ENCODE results near the gene ACACA.

ACACA gene

GRCh38 chr17:37142294-37142896 is 264.2 kb downstream of the ACACA start:
- no peak overlapping the region for H3K4me3 ChIP-seq (ENCODE audit: low read depth, low read length)

GRCh38 chr17:37138571-37139120 is 268.0 kb downstream of the ACACA start:
- no peak overlapping the region for H3K4me3 ChIP-seq (ENCODE audit: low read depth, low read length)

- H3K4me3 ChIP-seq (ENCODE audit: low read depth, low read length), result no peak overlapping the region
Measured at GRCh38 chr17:37137906-37138514, 268.6 kb downstream of the ACACA start.

GRCh38 chr17:37137070-37137610 is 269.5 kb downstream of the ACACA start:
- no peak overlapping the region for H3K4me3 ChIP-seq (ENCODE audit: low read depth, low read length)

- no peak overlapping the region for H3K4me3 ChIP-seq (ENCODE audit: low read depth, low read length)
Measured at GRCh38 chr17:37135576-37135975, 271.1 kb downstream of the ACACA start.

GRCh38 chr17:37134050-37134449 is 272.6 kb downstream of the ACACA start:
- no peak overlapping the region for H3K4me3 ChIP-seq (ENCODE audit: low read depth, low read length)

- H3K4me3 ChIP-seq (ENCODE audit: low read depth, low read length), result no peak overlapping the region
Measured at GRCh38 chr17:37133136-37133535, 273.5 kb downstream of the ACACA start.

- no peak overlapping the region for H3K4me3 ChIP-seq (ENCODE audit: low read depth, low read length)
Measured at GRCh38 chr17:37131669-37132611, 274.7 kb downstream of the ACACA start.

- H3K4me3 ChIP-seq (ENCODE audit: low read depth, low read length), result no peak overlapping the region
Measured at GRCh38 chr17:37130984-37131446, 275.6 kb downstream of the ACACA start.

GRCh38 chr17:37124821-37125173 is 281.8 kb downstream of the ACACA start:
- H3K4me3 ChIP-seq (ENCODE audit: low read depth, low read length), result no peak overlapping the region

- H3K4me3 ChIP-seq (ENCODE audit: low read depth, low read length), result no peak overlapping the region
Measured at GRCh38 chr17:37123941-37124820, 282.5 kb downstream of the ACACA start.

GRCh38 chr17:37123386-37123785 is 283.2 kb downstream of the ACACA start:
- no peak overlapping the region for H3K4me3 ChIP-seq (ENCODE audit: low read depth, low read length)

- no peak overlapping the region for H3K4me3 ChIP-seq (ENCODE audit: low read depth, low read length)
Measured at GRCh38 chr17:37121616-37122015, 285.0 kb downstream of the ACACA start.

- no peak overlapping the region for H3K4me3 ChIP-seq (ENCODE audit: low read depth, low read length)
Measured at GRCh38 chr17:37118366-37119137, 288.1 kb downstream of the ACACA start.

- H3K4me3 ChIP-seq (ENCODE audit: low read depth, low read length), result no peak overlapping the region
Measured at GRCh38 chr17:37117373-37118142, 289.1 kb downstream of the ACACA start.

- H3K4me3 ChIP-seq (ENCODE audit: low read depth, low read length), result no peak overlapping the region
Measured at GRCh38 chr17:37116671-37117185, 289.9 kb downstream of the ACACA start.

GRCh38 chr17:37111329-37111728 is 295.3 kb downstream of the ACACA start:
- H3K4me3 ChIP-seq (ENCODE audit: low read depth, low read length), result no peak overlapping the region

GRCh38 chr17:37110746-37111145 is 295.9 kb downstream of the ACACA start:
- H3K4me3 ChIP-seq (ENCODE audit: low read depth, low read length), result no peak overlapping the region
